ENCODE data around the gene ARHGAP18. TPM values are rescaled to one million over a fixed set of nuclear protein-coding genes. Genes with fewer than 3 reads are reported as not detected.
A peak's percentile ranks its signal among the peaks of the same experiment; 100 is the strongest.

ARHGAP18 gene
- total and polyA plus RNA-seq, 4 donors, result 8.0 to 24.4 (median 15.7) TPM

GRCh38 chr6:129605967-129606366 lies 104.0 kb downstream of the ARHGAP18 start:
- WGBS, 2 donors, result 89 to 90% methylated on average over 7 of the region's 7 CpGs
- intact Hi-C loops (cut with DNase I), result no loop called here
- Histone ChIP-seq H3K4me3 (ENCODE audit: low read length in 2 of 2) (no peak overlapping the region), H3K4me1 (ENCODE audit: control insufficient read depth in 1 of 2, insufficient read depth in 2 of 2, low read length in 2 of 2) (no peaks in the 10 kb centered on the region), H3K27ac (ENCODE audit: low read depth in 1 of 2, low read length in 2 of 2) (no peak overlapping the region), H3K36me3 (ENCODE audit: control insufficient read depth in 1 of 2, insufficient read depth in 2 of 2, low read length in 1 of 2) (no peaks in the 10 kb centered on the region), H3K9me3 (ENCODE audit: control insufficient read depth, low read length) (no peaks in the 10 kb centered on the region), H3K27me3 (ENCODE audit: control insufficient read depth in 1 of 2, insufficient read depth in 2 of 2, low read length in 1 of 2) (no peaks in the 10 kb centered on the region)
- DNase-seq (no peak), ATAC-seq (ENCODE audit: low FRiP score) (no peak)

GRCh38 chr6:129605095-129605494 lies 104.9 kb downstream of the ARHGAP18 start:
- intact Hi-C loops (cut with DNase I), result no loop called here
- ATAC-seq (ENCODE audit: low FRiP score), result no peak

GRCh38 chr6:129604321-129604720 lies 105.7 kb downstream of the ARHGAP18 start:
- Histone ChIP-seq H3K9me3 (ENCODE audit: control insufficient read depth, low read length) (no peaks in the 10 kb centered on the region), H3K4me1 (ENCODE audit: control insufficient read depth in 1 of 2, insufficient read depth in 2 of 2, low read length in 2 of 2) (no peaks in the 10 kb centered on the region), H3K27me3 (ENCODE audit: control insufficient read depth in 1 of 2, insufficient read depth in 2 of 2, low read length in 1 of 2) (no peaks in the 10 kb centered on the region), H3K36me3 (ENCODE audit: control insufficient read depth in 1 of 2, insufficient read depth in 2 of 2, low read length in 1 of 2) (no peaks in the 10 kb centered on the region), H3K27ac (ENCODE audit: low read depth in 1 of 2, low read length in 2 of 2) (no peak overlapping the region), H3K4me3 (ENCODE audit: low read length in 2 of 2) (no peak overlapping the region)
- no peak for DNase-seq
- ATAC-seq (ENCODE audit: low FRiP score), result no peak
- intact Hi-C loops (cut with DNase I), result no loop called here
- WGBS, 2 donors, result 94 to 96% methylated on average over 4 of the region's 4 CpGs

More at GRCh38 chr6:129605095-129605494, 104.9 kb downstream of the ARHGAP18 start:
- H3K4me3 ChIP-seq (ENCODE audit: low read length in 2 of 2), result no peak overlapping the region
- no peaks in the 10 kb centered on the region for H3K9me3 ChIP-seq (ENCODE audit: control insufficient read depth, low read length)
- H3K27me3 ChIP-seq (ENCODE audit: control insufficient read depth in 1 of 2, insufficient read depth in 2 of 2, low read length in 1 of 2), result no peaks in the 10 kb centered on the region
- H3K4me1 ChIP-seq (ENCODE audit: control insufficient read depth in 1 of 2, insufficient read depth in 2 of 2, low read length in 2 of 2), result no peaks in the 10 kb centered on the region
- no peak for DNase-seq
- H3K27ac ChIP-seq (ENCODE audit: low read depth in 1 of 2, low read length in 2 of 2), result no peak overlapping the region
- WGBS, 2 donors, result 76 to 77% methylated on average over 1 of the region's 1 CpG
- no peaks in the 10 kb centered on the region for H3K36me3 ChIP-seq (ENCODE audit: control insufficient read depth in 1 of 2, insufficient read depth in 2 of 2, low read length in 1 of 2)

- 88 to 92% methylated on average over 2 of the region's 2 CpGs for WGBS, 2 donors
- Histone ChIP-seq H3K9me3 (ENCODE audit: control insufficient read depth, low read length) (no peaks in the 10 kb centered on the region), H3K27ac (ENCODE audit: low read depth in 1 of 2, low read length in 2 of 2) (no peak overlapping the region), H3K27me3 (ENCODE audit: control insufficient read depth in 1 of 2, insufficient read depth in 2 of 2, low read length in 1 of 2) (no peaks in the 10 kb centered on the region), H3K4me1 (ENCODE audit: control insufficient read depth in 1 of 2, insufficient read depth in 2 of 2, low read length in 2 of 2) (no peaks in the 10 kb centered on the region), H3K36me3 (ENCODE audit: control insufficient read depth in 1 of 2, insufficient read depth in 2 of 2, low read length in 1 of 2) (no peaks in the 10 kb centered on the region), H3K4me3 (ENCODE audit: low read length in 2 of 2) (no peak overlapping the region)
- intact Hi-C loops (cut with DNase I), result no loop called here
- DNase-seq (no peak), ATAC-seq (ENCODE audit: low FRiP score) (no peak)
Observed at GRCh38 chr6:129603741-129604140, 106.2 kb downstream of the ARHGAP18 start.

GRCh38 chr6:129601323-129601722 lies 108.7 kb downstream of the ARHGAP18 start:
- no peak for ATAC-seq (ENCODE audit: low FRiP score)
- no peaks in the 10 kb centered on the region for H3K27me3 ChIP-seq (ENCODE audit: control insufficient read depth in 1 of 2, insufficient read depth in 2 of 2, low read length in 1 of 2)
- H3K27ac ChIP-seq (ENCODE audit: low read depth in 1 of 2, low read length in 2 of 2), result no peak overlapping the region
- intact Hi-C loops (cut with DNase I), result no loop called here
- 82 to 99% methylated on average over 3 of the region's 3 CpGs for WGBS, 2 donors
- H3K4me3 ChIP-seq (ENCODE audit: low read length in 2 of 2), result no peak overlapping the region
- no peaks in the 10 kb centered on the region for H3K4me1 ChIP-seq (ENCODE audit: control insufficient read depth in 1 of 2, insufficient read depth in 2 of 2, low read length in 2 of 2)
- no peaks in the 10 kb centered on the region for H3K36me3 ChIP-seq (ENCODE audit: control insufficient read depth in 1 of 2, insufficient read depth in 2 of 2, low read length in 1 of 2)
- DNase-seq, result no peak
- H3K9me3 ChIP-seq (ENCODE audit: control insufficient read depth, low read length), result no peaks in the 10 kb centered on the region

GRCh38 chr6:129599467-129599866 lies 110.5 kb downstream of the ARHGAP18 start:
- Histone ChIP-seq H3K9me3 (ENCODE audit: control insufficient read depth, low read length) (no peaks in the 10 kb centered on the region), H3K27me3 (ENCODE audit: control insufficient read depth in 1 of 2, insufficient read depth in 2 of 2, low read length in 1 of 2) (no peaks in the 10 kb centered on the region), H3K4me1 (ENCODE audit: control insufficient read depth in 1 of 2, insufficient read depth in 2 of 2, low read length in 2 of 2) (no peaks in the 10 kb centered on the region), H3K36me3 (ENCODE audit: control insufficient read depth in 1 of 2, insufficient read depth in 2 of 2, low read length in 1 of 2) (no peaks in the 10 kb centered on the region), H3K27ac (ENCODE audit: low read depth in 1 of 2, low read length in 2 of 2) (no peak overlapping the region), H3K4me3 (ENCODE audit: low read length in 2 of 2) (no peak overlapping the region)
- DNase-seq (no peak), ATAC-seq (ENCODE audit: low FRiP score) (no peak)
- intact Hi-C loops (cut with DNase I), result loop anchor here (5.0 kb wide), 3 partner anchors 128 to 423 kb away; no protein-coding TSS in a partner anchor
- WGBS, 2 donors, result 90 to 91% methylated on average over 5 of the region's 5 CpGs

GRCh38 chr6:129598244-129599187 lies 111.5 kb downstream of the ARHGAP18 start:
- no peaks in the 10 kb centered on the region for H3K4me1 ChIP-seq (ENCODE audit: control insufficient read depth in 1 of 2, insufficient read depth in 2 of 2, low read length in 2 of 2)
- intact Hi-C loops (cut with DNase I), result loop anchor here (5.0 kb wide), 3 partner anchors 129 to 424 kb away; no protein-coding TSS in a partner anchor
- H3K27me3 ChIP-seq (ENCODE audit: control insufficient read depth in 1 of 2, insufficient read depth in 2 of 2, low read length in 1 of 2), result no peaks in the 10 kb centered on the region
- H3K9me3 ChIP-seq (ENCODE audit: control insufficient read depth, low read length), result no peaks in the 10 kb centered on the region
- DNase-seq (no peak), ATAC-seq (ENCODE audit: low FRiP score) (peak; percentile 83)
- no peak overlapping the region for H3K4me3 ChIP-seq (ENCODE audit: low read length in 2 of 2)
- H3K36me3 ChIP-seq (ENCODE audit: control insufficient read depth in 1 of 2, insufficient read depth in 2 of 2, low read length in 1 of 2), result no peaks in the 10 kb centered on the region
- no peak overlapping the region for H3K27ac ChIP-seq (ENCODE audit: low read depth in 1 of 2, low read length in 2 of 2)
- 45 to 47% methylated on average over 6 of the region's 6 CpGs for WGBS, 2 donors

- Histone ChIP-seq H3K9me3 (ENCODE audit: control insufficient read depth, low read length) (no peaks in the 10 kb centered on the region), H3K4me3 (ENCODE audit: low read length in 2 of 2) (no peak overlapping the region), H3K27ac (ENCODE audit: low read depth in 1 of 2, low read length in 2 of 2) (no peak overlapping the region), H3K4me1 (ENCODE audit: control insufficient read depth in 1 of 2, insufficient read depth in 2 of 2, low read length in 2 of 2) (no peaks in the 10 kb centered on the region), H3K36me3 (ENCODE audit: control insufficient read depth in 1 of 2, insufficient read depth in 2 of 2, low read length in 1 of 2) (no peaks in the 10 kb centered on the region), H3K27me3 (ENCODE audit: control insufficient read depth in 1 of 2, insufficient read depth in 2 of 2, low read length in 1 of 2) (no peaks in the 10 kb centered on the region)
- DNase-seq, result no peak
- 92 to 93% methylated on average over 5 of the region's 5 CpGs for WGBS, 2 donors
- no peak for ATAC-seq (ENCODE audit: low FRiP score)
- intact Hi-C loops (cut with DNase I), result loop anchor here (5.0 kb wide), 3 partner anchors 130 to 425 kb away; no protein-coding TSS in a partner anchor
Observed at GRCh38 chr6:129597023-129597713, 112.8 kb downstream of the ARHGAP18 start.

Measured in aorta (tissue), 5 donors.